Hematopoietic multipotent progenitor cell treated with erythropoietin and hydrocortisone succinate and interleukin-3 and kit ligand, for 17 days (in vitro differentiated cells): Measurements from ENCODE around the gene USP49.

ENCODE experiments used
- DNase-seq: peaks from one replicate; pipeline ENCODE4 v3.0.0-alpha.2; 2015; ENCODE audit warnings: low spot score

The USP49 gene

GRCh38 chr6:41757271-41757670, 137.9 kb downstream of the USP49 start:
- no peak for DNase-seq

GRCh38 chr6:41756354-41756753, 138.8 kb downstream of the USP49 start:
- no peak for DNase-seq

GRCh38 chr6:41755895-41756294, 139.3 kb downstream of the USP49 start:
- no peak for DNase-seq

- no peak for DNase-seq
Measured at GRCh38 chr6:41750374-41750773, 144.8 kb downstream of the USP49 start.

GRCh38 chr6:41748542-41748941, 146.6 kb downstream of the USP49 start:
- DNase-seq: no peak

- no peak for DNase-seq
Measured at GRCh38 chr6:41748102-41748477, 147.1 kb downstream of the USP49 start.

GRCh38 chr6:41747256-41748101, 147.7 kb downstream of the USP49 start, which contains the start of gene PGC:
Gene PGC, minus strand, starts transcription at chr6:41747397. Its CDS starts 63 bp downstream, at chr6:41747334.
- no peak for DNase-seq

GRCh38 chr6:41746107-41746506, 149.1 kb downstream of the USP49 start:
- no peak for DNase-seq

- no peak for DNase-seq
Measured at GRCh38 chr6:41744236-41744787, 150.9 kb downstream of the USP49 start.

- DNase-seq: no peak
Measured at GRCh38 chr6:41743406-41744235, 151.6 kb downstream of the USP49 start.

GRCh38 chr6:41741625-41742490, 153.3 kb downstream of the USP49 start:
- no peak for DNase-seq

GRCh38 chr6:41740366-41741162, 154.6 kb downstream of the USP49 start:
- DNase-seq: no peak
